IMR-90 (cell line): ENCODE measurements around the gene OPALIN. TPM values are rescaled to one million over a fixed set of nuclear protein-coding genes. Genes with fewer than 3 reads are reported as not detected.

Experiments used
- ATAC-seq: fragments of 200-7000 bp; cut with Tn5 transposase; 2 replicates; pipeline ENCODE4 v1.9.1; 2020; ENCODE audit warnings: low read depth, mild to moderate bottlenecking, moderate library complexity
- BruUV-seq: library from RNA; stranded (reverse); fragments of 400-500 nt; replicated peaks from 2 replicates; lab custom pipeline; 2021; lab: Mats Ljungman, UMichigan
- CTCF ChIA-PET: fragments of 300-600 bp; formaldehyde crosslinking; extraction: SDS; loops from one replicate; lab custom pipeline; 2021; ENCODE audit warnings: antibody characterized with exemption; lab: Yijun Ruan, JAX
- POLR2A ChIA-PET: fragments of 300-600 bp; sonication (Branson Sonifier 250); formaldehyde crosslinking; loops from one replicate; lab custom pipeline; 2022; ENCODE audit warnings: antibody characterized with exemption; ENCODE audit not compliant: unreplicated experiment; lab: Charles Lee
- DNase-seq: peaks from one replicate; pipeline ENCODE4 v3.0.0; 2013
- H2AFZ ChIP-seq: replicated peaks from 2 replicates; pipeline ENCODE3; 2013; ENCODE audit warnings: low read length, mild to moderate bottlenecking; ENCODE audit not compliant: poor library complexity
- H2AK5ac ChIP-seq: 2 replicates; pipeline ENCODE4 v1.6.1; 2013; ENCODE audit warnings: low read depth, low read length, inconsistent platforms
- H2AK9ac ChIP-seq: replicated peaks from 2 replicates; pipeline ENCODE3; 2013; ENCODE audit warnings: mild to moderate bottlenecking, low read depth, low read length, moderate library complexity; ENCODE audit not compliant: poor library complexity
- H2BK120ac ChIP-seq: 2 replicates; pipeline ENCODE4 v1.6.1; 2013; ENCODE audit warnings: low read depth, low read length, inconsistent platforms
- H2BK15ac ChIP-seq: 3 replicates; pipeline ENCODE4 v1.6.1; 2013; ENCODE audit warnings: low read depth, low read length, inconsistent platforms
- H2BK20ac ChIP-seq: 2 replicates; pipeline ENCODE4 v1.6.1; 2013; ENCODE audit warnings: low read depth, mild to moderate bottlenecking, inconsistent platforms, low read length, moderate library complexity
- H2BK5ac ChIP-seq: 2 replicates; pipeline ENCODE4 v1.6.1; 2013; ENCODE audit warnings: mild to moderate bottlenecking, low read depth, low read length, inconsistent platforms; ENCODE audit not compliant: poor library complexity, severe bottlenecking
- H3K14ac ChIP-seq: replicated peaks from 2 replicates; pipeline ENCODE4 v1.6.1; 2013; ENCODE audit warnings: low read depth, low read length, inconsistent platforms
- H3K18ac ChIP-seq: 2 replicates; pipeline ENCODE4 v1.6.1; 2013; ENCODE audit warnings: low read depth, low read length, control low read depth
- H3K23ac ChIP-seq: 2 replicates; pipeline ENCODE4 v1.6.1; 2013; ENCODE audit warnings: low read depth, low read length, inconsistent platforms
- H3K27ac ChIP-seq: 2 replicates; pipeline ENCODE4 v1.5.1; 2013; ENCODE audit warnings: mild to moderate bottlenecking, control low read depth, low read length; ENCODE audit not compliant: insufficient read depth
- H3K27me3 ChIP-seq: 2 replicates; pipeline ENCODE4 v1.6.1; 2013; ENCODE audit warnings: low read length; ENCODE audit not compliant: control insufficient read depth, insufficient read depth
- H3K36me3 ChIP-seq: 2 replicates; pipeline ENCODE4 v1.6.1; 2013; ENCODE audit warnings: low read length, mixed read lengths; ENCODE audit not compliant: control insufficient read depth, insufficient read depth
- H3K4ac ChIP-seq: 2 replicates; pipeline ENCODE4 v1.6.1; 2013; ENCODE audit warnings: low read depth, low read length, inconsistent platforms
- H3K4me1 ChIP-seq: 2 replicates; pipeline ENCODE4 v1.6.1; 2013; ENCODE audit warnings: low read length, mixed read lengths; ENCODE audit not compliant: control insufficient read depth, insufficient read depth
- H3K4me2 ChIP-seq: 2 replicates; pipeline ENCODE4 v1.6.1; 2013; ENCODE audit warnings: low read depth, mild to moderate bottlenecking, control low read depth, low read length, moderate library complexity
- H3K4me3 ChIP-seq: 2 replicates; pipeline ENCODE4 v1.5.1; 2013; ENCODE audit warnings: low read depth, mild to moderate bottlenecking, control low read depth, low read length, moderate library complexity; ENCODE audit not compliant: insufficient read depth
- H3K56ac ChIP-seq: 2 replicates; pipeline ENCODE4 v1.6.1; 2013; ENCODE audit warnings: low read length, inconsistent platforms; ENCODE audit not compliant: insufficient read depth; ENCODE audit errors: extremely low read depth
- H3K79me1 ChIP-seq, 2 experiments: 2 replicates each; pipeline ENCODE4 v1.6.1; 2013; ENCODE audit warnings: low read length in 2 of 2, inconsistent platforms in 1 of 2, low read depth in 1 of 2
- H3K9ac ChIP-seq: 2 replicates; pipeline ENCODE4 v1.6.1; 2013; ENCODE audit warnings: low read depth, low read length, control low read depth
- H3K9me1 ChIP-seq: 2 replicates; pipeline ENCODE4 v1.6.1; 2013; ENCODE audit warnings: low read length, inconsistent platforms; ENCODE audit not compliant: insufficient read depth
- H3K9me3 ChIP-seq: 2 replicates; pipeline ENCODE4 v1.6.1; 2013; ENCODE audit warnings: low read length; ENCODE audit not compliant: control insufficient read depth, insufficient read depth
- H4K20me1 ChIP-seq: 2 replicates; pipeline ENCODE4 v1.6.1; 2013; ENCODE audit warnings: low read length, inconsistent platforms; ENCODE audit not compliant: insufficient read depth
- H4K5ac ChIP-seq: 2 replicates; pipeline ENCODE4 v1.6.1; 2013; ENCODE audit warnings: mild to moderate bottlenecking, low read depth, low read length, control low read depth
- H4K8ac ChIP-seq, 2 experiments: 2 replicates each; pipeline ENCODE4 v1.6.1; 2013; ENCODE audit warnings: low read depth in 2 of 2, low read length in 2 of 2, control low read depth in 1 of 2, inconsistent platforms in 1 of 2
- H4K91ac ChIP-seq: 2 replicates; pipeline ENCODE4 v1.6.1; 2013; ENCODE audit warnings: low read depth, low read length, inconsistent platforms; ENCODE audit not compliant: insufficient read depth
- CEBPB ChIP-seq: IDR thresholded peaks from 2 replicates; pipeline ENCODE4 v1.6.1; 2012; ENCODE audit warnings: low read depth, low read length, improper control_type of control experiment
- FOS ChIP-seq: fragments of 150-350 bp; IDR thresholded peaks from 2 replicates; pipeline ENCODE4 v1.6.1; 2016; ENCODE audit warnings: low read depth, low read length
- MAZ ChIP-seq: IDR thresholded peaks from 2 replicates; pipeline ENCODE4 v1.6.1; 2012; ENCODE audit warnings: low read depth, mild to moderate bottlenecking, low read length, improper control_type of control experiment, moderate library complexity, borderline replicate concordance
- POLR2A ChIP-seq: IDR thresholded peaks from 2 replicates; pipeline ENCODE4 v1.6.1; 2012; ENCODE audit warnings: mild to moderate bottlenecking, low read depth, low read length
- RCOR1 ChIP-seq: IDR thresholded peaks from 2 replicates; pipeline ENCODE4 v1.6.1; 2012; ENCODE audit warnings: mild to moderate bottlenecking, low read length, improper control_type of control experiment; ENCODE audit not compliant: insufficient replicate concordance
- SMC3 ChIP-seq: fragments of 150-350 bp; IDR thresholded peaks from 2 replicates; pipeline ENCODE4 v1.6.1; 2016; ENCODE audit warnings: low read depth, mild to moderate bottlenecking, antibody characterized with exemption, low read length, moderate library complexity
- WGBS, 2 experiments: methylation state at CpG; one replicate each; pipeline versions ENCODE4 v1.1.5 to v1.1.7; 2013; ENCODE audit warnings: missing lambda C conversion rate in 2 of 2; ENCODE audit not compliant: insufficient read length in 1 of 2; ENCODE audit errors: extremely low coverage in 2 of 2; 5-methylcytosine and 5-hydroxymethylcytosine counted together
- dilution Hi-C: fragments of 300-500 bp; cut with HindIII; formaldehyde crosslinking; loops from one replicate; pipeline ENCODE4 v1.14.3; 2018; ENCODE audit warnings: low sequenced_read_pairs; ENCODE audit not compliant: unreplicated experiment
- in situ Hi-C: fragments of 300-500 bp; cut with MboI; formaldehyde crosslinking; loops from 3 replicates; pipeline ENCODE4 v1.14.3; 2019; ENCODE audit warnings: low sequenced_read_pairs, inconsistent platforms, mixed read lengths
- intact Hi-C: fragments of 100-400 bp; cut with micrococcal nuclease; formaldehyde crosslinking; loops from 2 replicates; pipeline ENCODE4 v1.10.0; 2022
- polyA plus RNA-seq, 3 experiments: library from polyadenylated mRNA; depleted of rRNA; stranded (reverse); fragments of >200 nt; gene quantifications; 2 replicates each; pipeline ENCODE4 v1.2.3, GENCODE V29; 2012; ENCODE audit warnings: low replicate concordance in 1 of 3
- total RNA-seq: library from RNA; depleted of rRNA; stranded (reverse); fragments of >200 nt; gene quantifications from 2 replicates; pipeline ENCODE4 v1.2.3, GENCODE V29; 2012

Gene OPALIN
- total and polyA plus RNA-seq, 2 of the 4 experiments (the other 2 are of a cell fraction) = not detected

- H3K9me3 ChIP-seq = no peaks in the 10 kb centered on the region
- ATAC-seq (no peak), DNase-seq (no peak)
- no peak overlapping the region for H4K91ac ChIP-seq
- no peak overlapping the region for H2BK15ac ChIP-seq
- WGBS, 2 experiments = no CpG with 5 or more reads among the region's 1 CpG
- H2AK5ac ChIP-seq = no peak overlapping the region
- H3K79me1 ChIP-seq = no peaks in the 10 kb centered on the region
- no peak overlapping the region for H4K8ac ChIP-seq
- no peak overlapping the region for H2BK20ac ChIP-seq
- H3K9me1 ChIP-seq = no peaks in the 10 kb centered on the region
- no peak overlapping the region for H2BK120ac ChIP-seq
- H3K27ac ChIP-seq = no peak overlapping the region
- no peaks in the 10 kb centered on the region for H3K4me1 ChIP-seq
- no TSS peak for BruUV-seq
- H3K27me3 ChIP-seq = peaks cover 15% of the 10 kb centered on the region
- no peak overlapping the region for H3K4ac ChIP-seq
- TF ChIP-seq POLR2A (no peak), RCOR1 (no peak), SMC3 (no peak), CEBPB (no peak), FOS (no peak), MAZ (no peak)
- H3K18ac ChIP-seq = no peak overlapping the region
- H3K56ac ChIP-seq = no peak overlapping the region
- H4K20me1 ChIP-seq = no peaks in the 10 kb centered on the region
- no peak overlapping the region for H4K5ac ChIP-seq
- no peak overlapping the region for H2AK9ac ChIP-seq
- H3K4me3 ChIP-seq = no peak overlapping the region
- H3K9ac ChIP-seq = no peak overlapping the region
- H2AFZ ChIP-seq = no peak overlapping the region
- no peak overlapping the region for H2BK5ac ChIP-seq
- in situ Hi-C loops (no loop called here), intact Hi-C loops (no loop called here), dilution Hi-C loops (no loop called here)
- H3K4me2 ChIP-seq = no peak overlapping the region
- H3K14ac ChIP-seq = no peak overlapping the region
- ChIA-PET CTCF (no interaction called here), POLR2A (no interaction called here)
- no peak overlapping the region for H3K23ac ChIP-seq
- H3K36me3 ChIP-seq = no peaks in the 10 kb centered on the region
These were observed 49.4 kb upstream of the OPALIN start for GRCh38 chr10:96408201-96408600.
